IMR-90 (cell line): ENCODE data around the gene ZNF580. TPM values are rescaled to one million over a fixed set of nuclear protein-coding genes. Genes with fewer than 3 reads are reported as not detected.

ENCODE experiments used
- ATAC-seq: fragments of 200-7000 bp; cut with Tn5 transposase; 2 replicates; pipeline ENCODE4 v1.9.1; 2020; ENCODE audit warnings: low read depth, mild to moderate bottlenecking, moderate library complexity
- BruUV-seq: library from RNA; stranded (reverse); fragments of 400-500 nt; replicated peaks from 2 replicates; lab custom pipeline; 2021; lab: Mats Ljungman, UMichigan
- CTCF ChIA-PET: fragments of 300-600 bp; formaldehyde crosslinking; extraction: SDS; loops from one replicate; lab custom pipeline; 2021; ENCODE audit warnings: antibody characterized with exemption; lab: Yijun Ruan, JAX
- POLR2A ChIA-PET: fragments of 300-600 bp; sonication (Branson Sonifier 250); formaldehyde crosslinking; loops from one replicate; lab custom pipeline; 2022; ENCODE audit warnings: antibody characterized with exemption; ENCODE audit not compliant: unreplicated experiment; lab: Charles Lee
- DNase-seq: peaks from one replicate; pipeline ENCODE4 v3.0.0; 2013
- H2AFZ ChIP-seq: replicated peaks from 2 replicates; pipeline ENCODE3; 2013; ENCODE audit warnings: low read length, mild to moderate bottlenecking; ENCODE audit not compliant: poor library complexity
- H2AK5ac ChIP-seq: 2 replicates; pipeline ENCODE4 v1.6.1; 2013; ENCODE audit warnings: low read depth, low read length, inconsistent platforms
- H2AK9ac ChIP-seq: replicated peaks from 2 replicates; pipeline ENCODE3; 2013; ENCODE audit warnings: mild to moderate bottlenecking, low read depth, low read length, moderate library complexity; ENCODE audit not compliant: poor library complexity
- H2BK120ac ChIP-seq: 2 replicates; pipeline ENCODE4 v1.6.1; 2013; ENCODE audit warnings: low read depth, low read length, inconsistent platforms
- H2BK15ac ChIP-seq: 3 replicates; pipeline ENCODE4 v1.6.1; 2013; ENCODE audit warnings: low read depth, low read length, inconsistent platforms
- H2BK20ac ChIP-seq: 2 replicates; pipeline ENCODE4 v1.6.1; 2013; ENCODE audit warnings: low read depth, mild to moderate bottlenecking, inconsistent platforms, low read length, moderate library complexity
- H2BK5ac ChIP-seq: 2 replicates; pipeline ENCODE4 v1.6.1; 2013; ENCODE audit warnings: mild to moderate bottlenecking, low read depth, low read length, inconsistent platforms; ENCODE audit not compliant: poor library complexity, severe bottlenecking
- H3K14ac ChIP-seq: replicated peaks from 2 replicates; pipeline ENCODE4 v1.6.1; 2013; ENCODE audit warnings: low read depth, low read length, inconsistent platforms
- H3K18ac ChIP-seq: 2 replicates; pipeline ENCODE4 v1.6.1; 2013; ENCODE audit warnings: low read depth, low read length, control low read depth
- H3K23ac ChIP-seq: 2 replicates; pipeline ENCODE4 v1.6.1; 2013; ENCODE audit warnings: low read depth, low read length, inconsistent platforms
- H3K27ac ChIP-seq: 2 replicates; pipeline ENCODE4 v1.5.1; 2013; ENCODE audit warnings: mild to moderate bottlenecking, control low read depth, low read length; ENCODE audit not compliant: insufficient read depth
- H3K27me3 ChIP-seq: 2 replicates; pipeline ENCODE4 v1.6.1; 2013; ENCODE audit warnings: low read length; ENCODE audit not compliant: control insufficient read depth, insufficient read depth
- H3K36me3 ChIP-seq: 2 replicates; pipeline ENCODE4 v1.6.1; 2013; ENCODE audit warnings: low read length, mixed read lengths; ENCODE audit not compliant: control insufficient read depth, insufficient read depth
- H3K4ac ChIP-seq: 2 replicates; pipeline ENCODE4 v1.6.1; 2013; ENCODE audit warnings: low read depth, low read length, inconsistent platforms
- H3K4me1 ChIP-seq: 2 replicates; pipeline ENCODE4 v1.6.1; 2013; ENCODE audit warnings: low read length, mixed read lengths; ENCODE audit not compliant: control insufficient read depth, insufficient read depth
- H3K4me2 ChIP-seq: 2 replicates; pipeline ENCODE4 v1.6.1; 2013; ENCODE audit warnings: low read depth, mild to moderate bottlenecking, control low read depth, low read length, moderate library complexity
- H3K4me3 ChIP-seq: 2 replicates; pipeline ENCODE4 v1.5.1; 2013; ENCODE audit warnings: low read depth, mild to moderate bottlenecking, control low read depth, low read length, moderate library complexity; ENCODE audit not compliant: insufficient read depth
- H3K56ac ChIP-seq: 2 replicates; pipeline ENCODE4 v1.6.1; 2013; ENCODE audit warnings: low read length, inconsistent platforms; ENCODE audit not compliant: insufficient read depth; ENCODE audit errors: extremely low read depth
- H3K79me1 ChIP-seq, 2 experiments: 2 replicates each; pipeline ENCODE4 v1.6.1; 2013; ENCODE audit warnings: low read length in 2 of 2, inconsistent platforms in 1 of 2, low read depth in 1 of 2
- H3K9ac ChIP-seq: 2 replicates; pipeline ENCODE4 v1.6.1; 2013; ENCODE audit warnings: low read depth, low read length, control low read depth
- H3K9me1 ChIP-seq: 2 replicates; pipeline ENCODE4 v1.6.1; 2013; ENCODE audit warnings: low read length, inconsistent platforms; ENCODE audit not compliant: insufficient read depth
- H3K9me3 ChIP-seq: 2 replicates; pipeline ENCODE4 v1.6.1; 2013; ENCODE audit warnings: low read length; ENCODE audit not compliant: control insufficient read depth, insufficient read depth
- H4K20me1 ChIP-seq: 2 replicates; pipeline ENCODE4 v1.6.1; 2013; ENCODE audit warnings: low read length, inconsistent platforms; ENCODE audit not compliant: insufficient read depth
- H4K5ac ChIP-seq: 2 replicates; pipeline ENCODE4 v1.6.1; 2013; ENCODE audit warnings: mild to moderate bottlenecking, low read depth, low read length, control low read depth
- H4K8ac ChIP-seq, 2 experiments: 2 replicates each; pipeline ENCODE4 v1.6.1; 2013; ENCODE audit warnings: low read depth in 2 of 2, low read length in 2 of 2, control low read depth in 1 of 2, inconsistent platforms in 1 of 2
- H4K91ac ChIP-seq: 2 replicates; pipeline ENCODE4 v1.6.1; 2013; ENCODE audit warnings: low read depth, low read length, inconsistent platforms; ENCODE audit not compliant: insufficient read depth
- BHLHE40 ChIP-seq: fragments of 150-350 bp; IDR thresholded peaks from 2 replicates; pipeline ENCODE4 v1.6.1; 2016; ENCODE audit warnings: mild to moderate bottlenecking, low read depth, low read length
- CEBPB ChIP-seq: IDR thresholded peaks from 2 replicates; pipeline ENCODE4 v1.6.1; 2012; ENCODE audit warnings: low read depth, low read length, improper control_type of control experiment
- FOS ChIP-seq: fragments of 150-350 bp; IDR thresholded peaks from 2 replicates; pipeline ENCODE4 v1.6.1; 2016; ENCODE audit warnings: low read depth, low read length
- MAFK ChIP-seq: IDR thresholded peaks from 2 replicates; pipeline ENCODE4 v1.6.1; 2012; ENCODE audit warnings: low read depth, low read length, improper control_type of control experiment
- MAZ ChIP-seq: IDR thresholded peaks from 2 replicates; pipeline ENCODE4 v1.6.1; 2012; ENCODE audit warnings: low read depth, mild to moderate bottlenecking, low read length, improper control_type of control experiment, moderate library complexity, borderline replicate concordance
- NFE2L2 ChIP-seq: fragments of 150-350 bp; IDR thresholded peaks from 2 replicates; pipeline ENCODE4 v1.6.1; 2016; ENCODE audit warnings: low read depth, mild to moderate bottlenecking, low read length
- RAD21 ChIP-seq: IDR thresholded peaks from 2 replicates; pipeline ENCODE4 v1.6.1; 2012; ENCODE audit warnings: low read length, improper control_type of control experiment
- RFX5 ChIP-seq: IDR thresholded peaks from 2 replicates; pipeline ENCODE4 v1.8.0; 2012; ENCODE audit warnings: low read depth, mild to moderate bottlenecking, low read length, moderate library complexity
- SMC3 ChIP-seq: fragments of 150-350 bp; IDR thresholded peaks from 2 replicates; pipeline ENCODE4 v1.6.1; 2016; ENCODE audit warnings: low read depth, mild to moderate bottlenecking, antibody characterized with exemption, low read length, moderate library complexity
- USF2 ChIP-seq: fragments of 150-350 bp; IDR thresholded peaks from 2 replicates; pipeline ENCODE4 v1.6.1; 2017; ENCODE audit warnings: mild to moderate bottlenecking, antibody characterized with exemption, low read length, low read depth
- WGBS, 2 experiments: methylation state at CpG; one replicate each; pipeline versions ENCODE4 v1.1.5 to v1.1.7; 2013; ENCODE audit warnings: missing lambda C conversion rate in 2 of 2; ENCODE audit not compliant: insufficient read length in 1 of 2; ENCODE audit errors: extremely low coverage in 2 of 2; 5-methylcytosine and 5-hydroxymethylcytosine counted together
- dilution Hi-C: fragments of 300-500 bp; cut with HindIII; formaldehyde crosslinking; loops from one replicate; pipeline ENCODE4 v1.14.3; 2018; ENCODE audit warnings: low sequenced_read_pairs; ENCODE audit not compliant: unreplicated experiment
- in situ Hi-C: fragments of 300-500 bp; cut with MboI; formaldehyde crosslinking; loops from 3 replicates; pipeline ENCODE4 v1.14.3; 2019; ENCODE audit warnings: low sequenced_read_pairs, inconsistent platforms, mixed read lengths
- intact Hi-C: fragments of 100-400 bp; cut with micrococcal nuclease; formaldehyde crosslinking; loops from 2 replicates; pipeline ENCODE4 v1.10.0; 2022
- polyA plus RNA-seq, 3 experiments: library from polyadenylated mRNA; depleted of rRNA; stranded (reverse); fragments of >200 nt; gene quantifications; 2 replicates each; pipeline ENCODE4 v1.2.3, GENCODE V29; 2012; ENCODE audit warnings: low replicate concordance in 1 of 3
- total RNA-seq: library from RNA; depleted of rRNA; stranded (reverse); fragments of >200 nt; gene quantifications from 2 replicates; pipeline ENCODE4 v1.2.3, GENCODE V29; 2012

Gene ZNF580
- total and polyA plus RNA-seq, 2 of the 4 experiments (the other 2 are of a cell fraction) = 1.4 to 36.9 TPM

GRCh38 chr19:55618426-55618825 lies 22.4 kb upstream of the ZNF580 start:
- no TSS peak for BruUV-seq

More at GRCh38 chr19:55618426-55618825, 22.4 kb upstream of the ZNF580 start:
- H2BK120ac ChIP-seq = no peak overlapping the region
- WGBS, 2 experiments = 80% methylated on average over 2 of the region's 7 CpGs; no CpG with 5 or more reads in 1 of the 2 experiments
- intact Hi-C loops (no loop called here), in situ Hi-C loops (no loop called here), dilution Hi-C loops (no loop called here)
- no peak overlapping the region for H2BK15ac ChIP-seq
- peaks cover 17% of the 10 kb centered on the region for H4K20me1 ChIP-seq
- peaks cover 10 to 42% of the 10 kb centered on the region in 2 experiments for H3K79me1 ChIP-seq
- ChIA-PET POLR2A (no interaction called here), CTCF (interaction anchor here (1.5 to 2.4 kb wide), 2 partner anchors 12 to 14 kb away, joined by 4 to 11 read pairs; partner anchors contain the start of gene ZNF865)
- no peak overlapping the region for H2AK9ac ChIP-seq
- peaks cover 13% of the 10 kb centered on the region for H3K4me1 ChIP-seq
- no peak overlapping the region for H2BK5ac ChIP-seq
- peaks cover 15% of the 10 kb centered on the region; the same call in 1 of the 2 replicates for H3K9me1 ChIP-seq
- H3K4ac ChIP-seq = peak overlapping the region; percentile 35; the same call in 1 of the 2 replicates
- no peak overlapping the region for H3K56ac ChIP-seq
- H2AFZ ChIP-seq = no peak overlapping the region
- TF ChIP-seq RAD21 (no peak), BHLHE40 (no peak), USF2 (no peak), SMC3 (no peak), RFX5 (no peak), MAZ (no peak), MAFK (no peak), NFE2L2 (no peak), CEBPB (no peak), FOS (no peak)
- H2BK20ac ChIP-seq = no peak overlapping the region
- peak overlapping the region in 1 of 2 experiments; percentile 2; a peak in 1 of 4 replicates for H4K8ac ChIP-seq
- H3K4me2 ChIP-seq = no peak overlapping the region
- H3K18ac ChIP-seq = 0 out of 2 replicates have a peak overlapping the region, but pooled peaks have one; percentile 2
- no peak overlapping the region; the same call in 1 of the 2 replicates for H4K91ac ChIP-seq
- H3K14ac ChIP-seq = no peak overlapping the region; the same call in 1 of the 2 replicates
- no peaks in the 10 kb centered on the region for H3K27me3 ChIP-seq
- peaks cover 42% of the 10 kb centered on the region for H3K36me3 ChIP-seq
- H3K23ac ChIP-seq = no peak overlapping the region
- no peaks in the 10 kb centered on the region for H3K9me3 ChIP-seq
- no peak overlapping the region for H3K4me3 ChIP-seq
- DNase-seq = no peak
- H4K5ac ChIP-seq = no peak overlapping the region
- no peak; the same call in 1 of the 2 replicates for ATAC-seq
- no peak overlapping the region for H3K9ac ChIP-seq
- H2AK5ac ChIP-seq = peak overlapping the region; percentile 56; the same call in 1 of the 2 replicates
- no peak overlapping the region for H3K27ac ChIP-seq
